Measurements from ENCODE around the gene FAM120A. TPM values are rescaled to one million over a fixed set of nuclear protein-coding genes. Genes with fewer than 3 reads are reported as not detected.

FAM120A gene
- total and polyA plus RNA-seq, 9 of the 15 experiments (the other 6 are each of a cell fraction or from before 2014, with no cell fraction given), result 8.7 to 71.0 (median 42.2) TPM

GRCh38 chr9:93488244-93488643 is 36.8 kb downstream of the FAM120A start:
- FAIRE-seq, result no peak
- Histone ChIP-seq H3K9me1 (ENCODE audit: control insufficient read depth, insufficient read depth, low read length) (peaks cover 4% of the 10 kb centered on the region), H3K4me1 (replicated peaks in 1 of 2; ENCODE audit: control insufficient read depth in 2 of 2, insufficient read depth in 2 of 2, low read length in 2 of 2) (peaks cover 0 to 4% of the 10 kb centered on the region in 2 experiments; a peak in 1 of 5 replicates), H3K79me2 (ENCODE audit: control insufficient read depth, insufficient read depth, low read length) (peaks cover 83% of the 10 kb centered on the region), H2AFZ (ENCODE audit: low read depth, low read length) (no peak overlapping the region), H3K36me3 (ENCODE audit: control insufficient read depth, insufficient read depth, low read length) (peaks cover 81% of the 10 kb centered on the region), H3K27me3 (ENCODE audit: control insufficient read depth in 2 of 2, insufficient read depth in 2 of 2, low read length in 2 of 2) (no peaks in the 10 kb centered on the region), H3K27ac (ENCODE audit: extremely low read depth, low read depth, low read length) (no peak overlapping the region), H3K4me2 (ENCODE audit: insufficient read depth, low read length) (no peak overlapping the region), H4K20me1 (replicated peaks; ENCODE audit: control insufficient read depth, insufficient read depth, low read length) (peaks cover 3% of the 10 kb centered on the region; the same call in 1 of the 2 replicates), H3K4me3 (no peak overlapping the region), H3K9ac (ENCODE audit: insufficient read depth in 1 of 2, low read depth in 2 of 2, low read length in 2 of 2) (no peak overlapping the region), H3K9me3 (replicated peaks; ENCODE audit: control insufficient read depth, insufficient read depth, low read depth, low read length) (no peaks in the 10 kb centered on the region)
- intact Hi-C loops (cut with micrococcal nuclease) (no loop called here), in situ Hi-C loops (cut with MboI) (no loop called here)
- no peak for DNase-seq (ENCODE audit: extremely low read depth in 1 of 4, low spot score in 3 of 4)
- ATAC-seq, result no peak
- ChIA-PET POLR2A (no interaction called here), CTCF (ENCODE audit: low intra/inter-chr PET ratio) (no interaction called here)
- 88% methylated on average over 5 of the region's 5 CpGs for WGBS (ENCODE audit: insufficient coverage, low coverage, missing lambda C conversion rate)
- BruUV-seq (replicated peaks), result no TSS peak
- no peak for TF ChIP-seq CBFB (CRISPR knock-in tag; IDR thresholded peaks at IDR 0.05)
- no peak for TF ChIP-seq ASH1L (IDR thresholded peaks at IDR 0.05; ENCODE audit: borderline replicate concordance, low read depth, partially characterized antibody)
- no peak for TF ChIP-seq VEZF1 (CRISPR knock-in tag; IDR thresholded peaks at IDR 0.05)
- no peak for TF ChIP-seq WHSC1 (IDR thresholded peaks at IDR 0.05; ENCODE audit: low read length)
- TF ChIP-seq HDAC8 (tag; IDR thresholded peaks at IDR 0.05), result no peak
- no peak for TF ChIP-seq TFE3 (CRISPR knock-in tag; IDR thresholded peaks at IDR 0.05)
- TF ChIP-seq CHD7 (IDR thresholded peaks at IDR 0.05; ENCODE audit: low read depth, low read length), result no peak
- no peak for TF ChIP-seq SMAD1 (IDR thresholded peaks at IDR 0.05; ENCODE audit: low read depth, low read length, partially characterized antibody)
